Lower leg skin (tissue), 4 donors: Measurements from ENCODE around the gene NCAPG2. TPM values are rescaled to one million over a fixed set of nuclear protein-coding genes. Genes with fewer than 3 reads are reported as not detected.
"Not testable (repeated sequence)": the region's sequence is repeated elsewhere in the genome, so short reads cannot be mapped to it uniquely, and the experiment has no call there.

ENCODE experiments used
- DNase-seq, 2 donors: peaks; one replicate each; pipeline ENCODE4 v3.0.0-alpha.2; 2019; ENCODE audit warnings: low spot score in 2 of 2
- H3K4me3 ChIP-seq: fragments of 200-600 bp; sonication (generic); 2 replicates; pipeline ENCODE4 v1.5.1; 2017; ENCODE audit warnings: mild to moderate bottlenecking, low read depth; ENCODE audit not compliant: poor library complexity, severe bottlenecking
- CTCF ChIP-seq, 3 donors: fragments of 450-650 bp; IDR thresholded peaks; one replicate each; pipeline ENCODE4 v1.5.1; 2016; ENCODE audit warnings: antibody characterized with exemption in 3 of 3, mild to moderate bottlenecking in 3 of 3, moderate library complexity in 2 of 3
- POLR2A ChIP-seq, 2 donors: fragments of 450-650 bp; IDR thresholded peaks; one replicate each; pipeline ENCODE4 v1.6.1; 2016 to 2017; ENCODE audit warnings: antibody characterized with exemption in 2 of 2, mild to moderate bottlenecking in 1 of 2, moderate library complexity in 1 of 2
- WGBS, 2 donors: methylation state at CpG; one replicate each; pipeline ENCODE4 v1.1.5; 2018; 5-methylcytosine and 5-hydroxymethylcytosine counted together
- intact Hi-C: fragments of 100-400 bp; cut with DNase I; formaldehyde crosslinking; loops from one replicate; pipeline ENCODE4 v1.15.0; 2023; ENCODE audit warnings: low total_unique reads
- total RNA-seq, 4 donors: library from RNA; depleted of rRNA; stranded (reverse); fragments of >200 nt; gene quantifications; one replicate each; pipeline ENCODE4 v1.1.0, GENCODE V29; 2016

The NCAPG2 gene
- total RNA-seq, 4 donors from 2014 or later: 5.2 to 9.7 (median 6.1) TPM

- 85 to 89% methylated on average over 7 of the region's 7 CpGs for WGBS, 2 donors
- no peak overlapping the region for H3K4me3 ChIP-seq
- intact Hi-C loops: no loop called here
Measured at GRCh38 chr7:158676171-158676840, 28.3 kb downstream of the NCAPG2 start.

GRCh38 chr7:158672975-158673374 lies 31.6 kb downstream of the NCAPG2 start:
- TF ChIP-seq CTCF (IDR thresholded peaks at IDR 0.05): no peak
- TF ChIP-seq POLR2A (IDR thresholded peaks at IDR 0.05): no peak
- no peak for DNase-seq
- intact Hi-C loops: no loop called here
- 66 to 69% methylated on average over 4 of the region's 4 CpGs for WGBS, 2 donors
- no peak overlapping the region for H3K4me3 ChIP-seq

More at GRCh38 chr7:158676171-158676840, 28.3 kb downstream of the NCAPG2 start:
- no peak for TF ChIP-seq POLR2A (IDR thresholded peaks at IDR 0.05)
- no peak for TF ChIP-seq CTCF (IDR thresholded peaks at IDR 0.05)
- DNase-seq: no peak

GRCh38 chr7:158668086-158668485 lies 36.5 kb downstream of the NCAPG2 start:
- 86 to 91% methylated on average over 5 to 6 of the region's 8 CpGs for WGBS, 2 donors
- H3K4me3 ChIP-seq, intact Hi-C loops, DNase-seq: not testable (repeated sequence)

GRCh38 chr7:158666966-158667678 lies 37.5 kb downstream of the NCAPG2 start:
- DNase-seq, intact Hi-C loops: not testable (repeated sequence)
- WGBS, 2 donors: 89% methylated on average over 14 to 18 of the region's 24 CpGs

GRCh38 chr7:158666401-158666800 lies 38.2 kb downstream of the NCAPG2 start:
- WGBS, 2 donors: 90 to 99% methylated on average over 5 of the region's 5 CpGs
- no peak for TF ChIP-seq POLR2A (IDR thresholded peaks at IDR 0.05)
- no peak for TF ChIP-seq CTCF (IDR thresholded peaks at IDR 0.05)
- intact Hi-C loops: no loop called here

More at GRCh38 chr7:158666966-158667678, 37.5 kb downstream of the NCAPG2 start:
- not testable (repeated sequence) for H3K4me3 ChIP-seq

GRCh38 chr7:158664406-158664805 lies 40.2 kb downstream of the NCAPG2 start:
- no peak overlapping the region for H3K4me3 ChIP-seq
- 92% methylated on average over 12 of the region's 12 CpGs for WGBS, 2 donors
- TF ChIP-seq CTCF (IDR thresholded peaks at IDR 0.05) (no peak), POLR2A (IDR thresholded peaks at IDR 0.05) (no peak)
- intact Hi-C loops: no loop called here
- DNase-seq: no peak

More at GRCh38 chr7:158666401-158666800, 38.2 kb downstream of the NCAPG2 start:
- no peak overlapping the region for H3K4me3 ChIP-seq
- DNase-seq: no peak
